Measurements from ENCODE around the gene CLEC16A. TPM values are rescaled to one million over a fixed set of nuclear protein-coding genes. Genes with fewer than 3 reads are reported as not detected.

CLEC16A gene
- total and polyA plus RNA-seq, 9 of the 15 experiments (the other 6 are each of a cell fraction or from before 2014, with no cell fraction given), result 1.00 to 22.3 (median 10.0) TPM

- TF ChIP-seq MGA (IDR thresholded peaks at IDR 0.05) (peak; percentile 68), THRAP3 (IDR thresholded peaks at IDR 0.05; ENCODE audit: borderline replicate concordance) (no peak), NKRF (IDR thresholded peaks at IDR 0.05; ENCODE audit: borderline replicate concordance) (peak; percentile 59; the same call in 1 of the 2 replicates), MEIS2 (IDR thresholded peaks at IDR 0.05; ENCODE audit: partially characterized antibody) (peak; percentile 95), XRCC5 (IDR thresholded peaks at IDR 0.05; ENCODE audit: low read depth, low read length) (no peak), POLR2H (tag; IDR thresholded peaks at IDR 0.05; ENCODE audit: low read depth) (no peak), ZBTB5 (IDR thresholded peaks at IDR 0.05) (0 out of 2 replicates have a peak, but pooled peaks have one; percentile 55), MTA1 (IDR thresholded peaks at IDR 0.05; ENCODE audit: borderline replicate concordance) (peak; percentile 94), ZBTB8A (IDR thresholded peaks at IDR 0.05; ENCODE audit: partially characterized antibody) (no peak)
Measured at GRCh38 chr16:11201498-11202259, 257.3 kb downstream of the CLEC16A start (continued).

Data from K562 (cell line).